NK-92 (cell line): Measurements from ENCODE around the gene RPL3.

Experiments used
- DNase-seq: peaks from one replicate; lab custom pipeline; 2025; ENCODE audit not compliant: unreplicated experiment; lab: John Stamatoyannopoulos, UW

RPL3 gene

DNA sequence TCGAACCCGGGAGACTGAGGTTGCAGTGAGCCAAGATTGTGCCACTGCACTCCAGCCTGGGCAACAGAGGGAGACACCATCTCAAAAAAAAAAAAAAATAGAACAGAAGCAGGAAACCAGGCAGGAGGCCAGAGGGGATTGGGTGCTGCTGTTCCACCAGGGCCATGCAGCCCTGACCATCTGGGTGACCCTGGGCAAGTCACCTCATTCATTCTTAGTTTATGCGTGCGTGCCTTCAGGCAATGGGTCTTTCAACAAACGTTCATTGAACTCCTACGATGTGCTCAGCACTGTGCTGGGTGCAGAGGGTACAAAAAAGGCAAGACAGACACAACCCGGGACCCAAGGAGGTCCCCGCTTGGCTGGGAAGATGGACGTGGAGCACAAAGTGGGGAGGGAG, 18.3 kb downstream of the RPL3 start:
- DNase-seq, result no peak

DNA sequence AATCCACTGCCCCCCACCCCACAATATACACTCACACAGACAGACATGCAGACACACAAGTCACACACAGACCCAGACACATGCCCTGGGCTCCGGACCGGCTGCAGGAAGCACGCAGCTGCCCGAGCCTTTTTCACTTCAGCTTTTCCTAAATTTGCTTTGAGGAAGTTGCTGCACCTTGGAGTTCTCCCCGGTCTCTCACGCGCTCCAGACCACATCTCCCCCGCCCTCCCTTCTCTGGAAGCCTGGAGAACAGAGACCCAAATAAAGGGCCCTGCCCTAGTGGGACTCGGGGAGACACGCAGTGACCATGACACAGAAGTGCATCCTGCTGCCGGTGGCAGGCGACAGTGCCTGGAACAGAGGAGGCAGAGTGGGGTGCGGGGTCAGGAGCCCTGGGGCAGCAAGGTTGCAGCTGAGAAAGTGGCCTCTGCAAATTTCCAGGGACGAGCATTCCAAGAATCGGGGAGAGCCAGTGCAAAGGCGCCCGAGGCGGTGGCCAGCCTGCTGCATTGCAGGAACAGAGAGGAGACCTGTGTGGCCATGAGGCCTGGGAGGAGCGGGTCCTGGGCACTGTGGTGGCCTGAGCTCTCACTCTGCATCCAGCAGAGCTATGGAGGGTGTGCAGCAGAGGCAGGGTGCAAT, 19.1 kb downstream of the RPL3 start:
- no peak for DNase-seq

DNA sequence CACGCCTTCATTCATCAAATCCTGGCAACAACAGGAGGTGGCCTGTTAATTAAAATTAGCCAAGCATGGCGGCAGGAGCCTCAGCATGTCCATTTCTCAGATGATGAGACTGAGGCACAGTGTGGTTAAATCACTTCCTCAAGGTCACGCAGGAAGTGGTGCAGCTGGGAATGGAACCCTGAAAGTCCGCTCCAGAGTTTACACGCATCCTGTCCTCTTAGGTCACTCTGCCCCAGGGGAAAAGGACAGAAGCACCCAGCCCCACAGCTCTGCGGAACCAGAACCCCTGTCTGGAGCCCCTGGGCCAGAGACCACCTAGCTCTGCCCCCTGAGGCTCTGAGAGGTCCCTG, 19.6 kb downstream of the RPL3 start:
- DNase-seq, result no peak

DNA sequence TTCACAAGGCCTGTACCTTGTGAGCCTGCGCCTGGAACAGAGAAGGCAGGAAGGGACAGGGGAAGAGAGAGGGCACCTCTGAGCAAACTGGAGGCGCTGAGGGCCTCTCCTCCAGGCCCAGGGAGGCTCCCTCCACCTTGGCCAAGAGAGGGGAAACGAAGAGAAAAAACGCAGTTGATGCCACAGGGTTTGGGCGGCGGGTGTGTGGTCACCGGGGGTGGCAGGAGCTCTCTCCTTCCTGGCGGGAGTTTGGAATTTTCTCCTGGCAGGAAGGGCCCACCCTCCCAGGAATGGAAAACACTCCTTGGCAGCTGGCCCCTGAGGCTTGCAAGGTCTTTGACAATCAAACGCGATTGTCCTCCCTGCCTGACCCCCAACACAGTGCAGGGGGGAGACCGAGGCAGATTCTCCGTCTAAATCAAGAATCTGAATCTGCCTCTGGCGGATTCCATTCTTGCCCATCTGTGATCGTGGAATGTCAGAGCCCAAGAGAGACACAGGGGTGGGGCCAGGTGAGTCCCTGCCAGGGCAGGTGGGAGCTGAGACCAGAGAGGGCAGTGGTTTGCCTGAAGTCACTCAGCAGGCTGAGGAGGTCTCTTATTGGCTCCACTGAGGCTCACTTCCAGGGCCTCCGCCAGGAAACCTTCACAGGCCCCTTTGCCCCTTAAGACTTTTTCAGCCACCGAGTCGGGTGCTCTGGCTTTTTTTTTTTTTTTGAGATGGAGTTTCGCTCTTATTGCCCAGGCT, 21.0 kb downstream of the RPL3 start:
- DNase-seq, result no peak

DNA sequence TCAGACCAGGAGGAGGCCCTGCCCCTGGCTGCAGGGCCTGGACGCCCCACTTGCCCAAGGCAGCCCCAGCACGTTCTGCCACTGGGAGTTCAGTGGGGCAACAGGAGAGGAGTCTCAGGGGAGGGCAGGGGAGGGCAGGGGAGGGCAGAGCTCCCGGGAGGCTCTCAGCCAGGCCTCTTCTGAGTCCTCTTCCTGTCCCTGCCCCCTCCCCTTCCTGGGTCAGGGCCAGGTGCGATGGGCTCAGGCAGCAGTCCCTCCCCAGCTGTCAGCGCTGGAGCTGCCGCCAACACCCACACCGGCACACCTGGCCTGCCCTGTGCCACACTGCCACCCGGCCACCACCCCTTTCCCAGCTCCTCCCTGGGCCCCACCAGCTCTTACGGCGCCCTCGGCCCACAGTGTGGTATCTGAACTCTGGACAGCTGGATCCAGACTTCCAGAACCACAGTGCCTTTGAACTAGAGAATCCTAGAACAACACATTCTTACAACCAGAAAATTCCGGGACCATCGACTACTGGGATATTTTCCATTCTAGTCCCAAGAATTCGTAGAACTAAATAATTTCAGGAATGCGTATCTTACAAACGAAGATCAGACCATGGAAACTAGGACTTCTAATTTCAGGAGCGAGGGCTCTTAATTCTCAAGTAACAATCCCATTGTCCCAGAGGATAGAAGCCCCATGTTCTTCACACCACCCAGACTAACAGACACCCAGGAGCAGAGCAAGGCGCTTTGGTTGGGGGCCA, 21.8 kb downstream of the RPL3 start:
- no peak for DNase-seq

DNA sequence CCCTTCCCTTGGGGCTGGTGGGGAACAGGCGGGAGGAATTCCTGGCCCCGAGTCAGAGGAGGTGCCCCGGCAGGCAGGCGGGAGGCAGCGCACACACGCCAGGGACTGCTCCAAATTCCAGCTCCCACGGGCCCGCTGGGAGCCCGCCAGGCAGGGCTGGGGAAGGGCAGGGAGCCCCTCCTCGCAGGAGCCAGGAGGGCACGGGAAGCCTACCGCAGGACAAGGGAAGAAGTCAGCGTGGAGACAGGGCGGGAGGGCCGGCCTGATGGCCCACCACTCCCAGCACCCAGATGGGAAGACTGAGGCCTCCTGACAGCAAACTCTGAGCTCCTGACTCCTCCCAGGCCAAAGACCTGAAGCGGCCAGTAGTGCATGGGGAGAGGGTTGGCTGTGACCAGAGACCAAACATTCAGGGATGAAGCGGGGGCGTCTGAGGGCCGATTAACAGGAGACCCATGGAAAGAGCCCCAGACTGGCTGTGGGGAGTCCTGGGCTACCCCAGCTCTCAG, 22.4 kb downstream of the RPL3 start:
- DNase-seq, result no peak

DNA sequence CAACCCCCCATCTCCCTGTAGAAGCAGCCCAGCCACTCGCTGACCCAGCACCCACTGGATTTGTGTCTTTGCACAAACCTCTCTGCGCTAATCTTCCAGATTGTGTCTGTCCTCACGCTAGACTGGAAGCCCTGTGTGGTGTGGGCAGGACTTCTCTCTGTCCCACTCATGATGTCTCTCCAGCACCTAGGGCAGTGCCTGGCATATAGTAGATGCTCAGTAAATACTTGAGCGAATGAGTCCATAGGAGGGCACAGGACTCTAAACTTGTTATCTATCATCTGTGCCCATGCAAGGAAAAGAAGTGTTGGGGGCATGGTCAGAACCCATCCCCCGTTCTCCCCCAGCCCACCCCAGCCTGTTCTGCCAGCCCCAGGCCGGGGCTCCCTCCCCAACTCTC, 22.9 kb downstream of the RPL3 start:
- no peak for DNase-seq

DNA sequence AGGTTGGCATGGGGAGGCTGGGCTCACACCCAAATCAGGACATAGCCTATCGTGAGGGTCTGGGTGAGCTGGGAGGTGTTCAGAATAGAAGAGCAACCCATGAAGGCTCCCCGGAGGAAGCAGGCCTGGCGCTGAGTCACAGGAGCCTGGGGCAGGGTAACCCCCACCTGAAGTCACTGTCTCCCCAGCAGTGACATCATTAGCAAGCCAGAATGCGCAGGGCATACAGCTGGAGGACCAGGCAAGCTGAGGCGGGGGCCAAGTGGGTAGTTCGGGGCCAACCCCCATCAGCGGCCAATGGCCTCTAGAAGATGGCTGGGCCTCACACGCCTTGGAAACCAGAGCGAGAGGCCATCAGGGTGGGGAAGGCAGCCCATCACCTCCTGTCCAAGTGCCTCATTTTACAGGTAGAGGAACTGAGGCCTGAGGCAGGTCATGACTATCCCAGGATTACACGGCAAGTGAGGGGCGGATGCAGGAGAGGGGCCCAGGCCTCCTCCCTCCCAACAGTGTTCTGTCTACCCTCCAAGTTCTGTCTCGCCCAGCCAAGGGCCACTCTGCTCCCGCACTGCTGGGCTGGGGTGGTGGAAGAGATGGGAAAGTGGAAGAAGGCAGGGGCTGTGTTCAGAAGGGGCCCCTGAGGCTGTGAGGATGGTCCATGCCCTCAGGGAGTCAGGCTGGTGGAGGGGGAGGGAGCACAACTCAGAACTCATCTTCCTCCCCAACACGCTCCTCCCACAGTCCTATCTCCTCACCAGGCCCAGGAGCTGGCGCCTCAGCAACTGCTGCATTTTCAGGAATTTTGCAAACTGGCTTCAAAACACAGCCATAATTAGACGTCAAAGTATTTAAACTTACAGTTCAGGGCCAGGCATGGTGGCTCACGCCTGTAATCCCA, 24.6 kb downstream of the RPL3 start:
- DNase-seq, result no peak

DNA sequence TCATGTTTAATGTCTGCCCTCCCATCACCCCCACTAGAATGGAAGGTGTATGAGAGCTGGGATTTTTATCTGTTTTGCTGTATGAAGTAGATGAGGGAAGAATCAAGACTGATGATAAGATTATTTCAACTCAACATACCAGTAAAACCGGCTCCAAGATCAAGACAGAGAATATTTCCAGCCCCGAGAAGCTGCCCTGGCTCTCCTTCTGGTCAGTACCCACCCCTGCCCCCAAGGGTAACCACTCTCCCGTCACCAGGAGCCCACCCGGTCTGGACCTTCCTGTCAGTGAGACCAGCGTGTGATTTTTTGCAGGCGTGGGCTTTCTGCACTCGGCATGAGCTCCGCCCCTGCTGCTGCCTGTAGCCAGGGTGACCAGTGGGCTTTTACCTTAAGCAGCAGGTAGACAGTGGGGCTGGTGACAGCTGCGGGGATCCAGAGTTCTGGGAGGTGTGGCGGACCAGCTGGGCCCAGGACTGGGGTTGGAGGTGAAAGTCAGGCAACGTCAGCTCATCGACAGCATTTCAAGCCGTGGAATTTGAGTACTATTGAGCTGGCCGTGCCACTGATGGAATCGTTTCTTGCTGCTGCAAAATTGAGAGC, 25.6 kb downstream of the RPL3 start:
- DNase-seq, result no peak

DNA sequence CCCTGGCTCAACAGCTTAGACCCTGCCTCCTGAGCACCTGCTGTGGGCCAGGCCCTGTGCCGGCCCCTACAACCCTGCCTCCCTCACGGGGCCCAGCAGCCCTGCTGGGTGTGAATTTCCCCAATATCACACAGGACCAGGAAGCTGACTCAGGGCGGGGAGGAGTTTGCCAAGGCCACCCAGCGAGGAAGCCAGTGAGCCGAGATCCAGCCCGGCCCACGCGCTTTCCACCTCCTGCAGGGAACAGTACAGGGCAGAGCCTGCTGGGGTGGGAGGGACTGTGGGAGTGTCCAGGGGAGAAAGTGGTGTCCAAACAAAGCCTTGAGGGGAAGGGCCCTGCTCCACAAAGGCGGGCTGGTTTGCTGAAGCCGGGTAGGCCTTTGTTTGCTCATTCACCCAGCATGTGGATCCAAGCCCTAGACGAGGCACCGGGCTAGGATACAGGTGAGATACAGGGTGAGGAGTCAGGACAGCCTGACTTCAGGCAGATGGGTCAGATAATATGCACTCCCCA, 26.8 kb downstream of the RPL3 start:
- DNase-seq, result no peak

DNA sequence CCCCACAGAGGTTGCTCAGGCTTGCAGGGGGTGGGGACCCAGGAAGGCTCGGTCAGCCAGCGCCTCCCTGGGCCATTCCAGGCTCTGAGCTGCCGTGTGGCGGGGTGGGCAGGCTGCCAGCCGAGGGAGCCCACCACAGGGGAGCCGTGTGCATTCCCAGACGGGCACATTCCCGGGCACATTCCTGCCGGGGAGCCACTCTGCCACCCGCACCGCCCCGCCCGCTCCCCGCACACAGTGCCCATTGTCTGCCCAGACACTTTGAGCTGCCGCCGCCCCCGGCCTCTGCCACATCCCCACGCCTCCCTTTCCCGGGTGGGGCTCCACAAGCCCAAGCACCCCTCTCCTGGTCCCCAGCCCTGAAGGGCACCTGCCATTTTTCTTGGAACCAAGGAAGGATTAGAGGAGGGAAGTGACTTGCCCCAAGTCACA, 27.4 kb downstream of the RPL3 start:
- no peak for DNase-seq

DNA sequence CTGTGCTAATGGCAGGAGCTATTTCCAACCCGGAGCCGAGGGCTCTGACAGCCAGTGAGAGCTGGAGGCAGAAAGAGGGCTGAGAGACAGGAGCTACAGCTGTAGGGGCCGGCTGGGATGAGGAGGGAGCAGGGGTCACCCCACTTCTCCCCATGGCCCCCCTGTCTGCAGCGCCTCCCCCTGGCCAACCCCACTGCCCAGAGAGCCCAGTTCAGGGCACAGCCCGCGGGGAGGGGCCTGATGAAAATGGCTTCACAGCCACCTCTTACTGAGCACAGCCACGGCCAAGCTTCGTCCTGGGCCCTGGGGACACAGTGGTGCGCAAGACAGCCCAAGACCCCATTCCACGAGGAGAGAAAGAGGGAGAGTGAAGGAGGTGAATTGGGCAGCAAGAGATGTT, 27.9 kb downstream of the RPL3 start:
- DNase-seq, result no peak

DNA sequence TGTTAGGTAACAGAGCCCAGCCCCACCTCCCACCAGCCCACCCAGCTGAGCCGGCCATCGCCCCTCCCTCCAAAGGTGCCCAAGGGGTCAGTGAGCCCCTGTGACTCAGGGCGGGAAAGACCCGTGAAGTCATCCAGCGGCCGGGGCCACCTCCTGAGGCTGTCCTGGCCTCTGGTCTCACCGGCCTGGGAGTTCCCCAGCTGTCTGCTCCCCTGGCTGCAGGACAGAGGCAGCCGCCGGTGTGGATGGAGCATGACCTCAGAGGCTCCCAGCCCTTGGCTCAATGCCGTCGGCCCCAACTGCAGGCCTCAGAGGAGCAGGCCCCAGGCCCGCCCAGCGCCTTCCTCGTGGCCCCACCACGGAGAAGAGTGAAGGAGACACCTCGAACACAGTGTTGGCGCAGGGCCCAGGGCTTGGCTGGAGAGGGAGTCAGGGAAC, 28.7 kb downstream of the RPL3 start:
- DNase-seq, result no peak

DNA sequence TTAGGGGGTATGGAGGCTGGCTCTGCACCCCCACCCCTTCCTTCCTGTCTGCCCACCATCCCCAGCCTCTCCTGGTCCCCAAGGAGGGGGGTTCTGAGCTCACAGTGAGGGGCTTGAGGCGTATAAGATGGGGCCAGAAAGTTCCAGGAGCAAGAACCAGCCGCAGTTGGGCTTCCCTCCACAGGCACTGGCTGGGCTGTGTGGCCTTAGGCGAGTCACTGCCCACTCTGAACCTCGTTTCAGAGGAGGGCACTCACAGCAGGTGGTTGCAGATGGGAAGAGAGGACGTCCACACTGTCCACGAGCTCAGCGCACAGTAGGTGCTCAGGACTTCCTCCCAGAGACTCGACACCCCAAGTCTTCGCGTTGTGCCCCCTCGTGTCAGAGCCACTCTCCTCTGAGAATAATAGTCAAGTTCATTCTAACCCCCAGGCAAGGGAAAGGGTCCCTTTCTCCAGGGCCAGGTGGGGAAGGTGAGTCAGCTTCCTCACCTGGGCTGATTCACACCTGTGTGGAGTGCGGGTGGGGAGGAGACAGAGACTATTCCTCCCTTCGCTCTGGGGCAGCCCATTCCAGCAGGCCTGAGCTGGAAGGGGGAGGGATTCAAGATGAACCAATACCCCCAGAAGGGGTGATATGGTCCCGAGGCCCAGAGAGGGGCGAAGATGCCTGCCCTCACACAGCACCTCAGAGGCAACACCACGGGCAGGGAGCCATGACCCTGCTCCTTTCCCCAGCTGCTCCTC, 29.3 kb downstream of the RPL3 start:
- DNase-seq, result no peak

DNA sequence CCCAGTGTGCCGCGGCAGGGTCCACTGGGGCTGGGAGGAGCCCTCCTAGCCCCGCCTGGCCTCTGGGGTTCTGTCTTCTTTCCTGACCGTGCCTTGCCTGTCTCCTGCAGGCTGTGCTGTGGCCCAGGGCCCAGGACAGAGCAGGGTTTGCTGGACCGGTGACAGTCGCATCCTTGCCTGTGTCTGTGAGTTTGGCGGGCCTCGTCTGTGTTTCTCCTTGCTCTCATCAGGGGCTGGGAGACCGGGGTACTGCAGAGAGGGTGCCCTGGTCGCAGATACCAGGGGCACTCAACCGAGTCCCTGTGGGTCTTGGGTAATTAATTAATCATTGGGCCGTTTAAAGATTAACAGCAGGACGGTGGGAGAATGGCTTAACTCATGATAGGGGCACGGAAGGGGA, 29.9 kb downstream of the RPL3 start:
- DNase-seq, result no peak

DNA sequence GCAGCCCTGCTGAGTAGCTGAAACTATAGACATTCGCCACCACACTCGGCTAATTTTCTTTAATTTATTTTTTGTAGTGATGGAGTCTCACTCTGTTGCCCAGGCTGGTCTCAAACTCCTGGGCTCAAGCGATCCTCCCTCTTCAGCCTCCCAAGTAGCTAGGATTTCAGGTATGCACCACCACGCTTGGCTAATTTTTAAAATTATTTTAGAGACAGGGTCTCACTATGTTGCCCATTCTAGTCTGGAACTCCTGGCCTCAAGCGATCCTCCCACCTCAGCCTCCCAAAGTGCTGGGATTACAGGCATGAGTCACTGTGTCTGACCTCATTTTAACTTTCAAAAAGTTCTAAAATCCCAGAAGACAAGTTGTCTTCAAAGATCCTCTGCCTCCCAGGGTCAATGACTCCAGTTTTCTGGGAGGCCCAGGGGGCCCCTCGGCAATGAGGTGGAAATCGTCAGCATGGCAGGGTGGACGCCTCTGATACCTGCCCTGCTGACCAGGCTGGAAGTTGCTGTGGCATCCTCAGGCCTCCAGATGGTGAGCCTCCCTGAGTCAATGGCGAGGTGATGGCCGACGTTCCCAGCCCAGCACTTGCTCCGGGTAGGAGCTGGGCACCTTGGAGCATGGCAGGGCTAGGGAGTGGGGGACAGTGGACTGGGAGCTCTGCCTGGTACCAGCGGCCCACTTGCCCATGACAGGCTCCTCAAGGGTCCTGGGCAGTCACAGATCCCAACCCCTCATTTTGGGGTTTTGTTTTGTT, 31.1 kb downstream of the RPL3 start:
- no peak for DNase-seq

DNA sequence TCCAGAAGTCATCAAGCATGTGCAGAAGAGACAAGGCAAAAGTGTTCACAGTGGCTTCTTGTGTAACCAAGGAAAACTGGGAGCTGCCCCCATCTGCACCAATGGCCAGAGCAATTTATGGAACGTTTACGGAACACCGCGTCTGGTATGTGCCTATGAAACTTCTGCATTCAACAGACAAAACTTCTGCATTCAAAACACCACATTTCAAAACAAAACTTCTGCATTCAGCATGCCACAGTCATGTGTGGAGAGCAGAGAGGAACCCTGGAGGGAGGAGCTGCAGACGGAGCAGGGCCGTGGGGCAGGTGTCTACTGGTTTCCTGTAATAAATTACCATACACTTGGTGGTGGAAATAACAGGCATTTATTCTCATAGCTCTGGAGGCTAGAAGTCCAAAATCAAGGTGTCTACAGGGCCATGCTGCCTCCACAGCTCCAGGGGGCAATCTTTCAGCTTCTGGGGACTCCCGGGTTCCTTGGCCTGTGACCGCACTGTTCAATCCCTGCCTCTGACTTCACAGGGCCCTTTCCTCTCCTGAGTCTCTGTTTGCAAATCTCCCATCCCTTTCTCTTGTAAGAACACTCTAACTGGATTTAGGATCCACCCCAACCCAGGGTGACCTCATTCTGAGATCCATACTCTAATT, 32.2 kb downstream of the RPL3 start:
- no peak for DNase-seq

DNA sequence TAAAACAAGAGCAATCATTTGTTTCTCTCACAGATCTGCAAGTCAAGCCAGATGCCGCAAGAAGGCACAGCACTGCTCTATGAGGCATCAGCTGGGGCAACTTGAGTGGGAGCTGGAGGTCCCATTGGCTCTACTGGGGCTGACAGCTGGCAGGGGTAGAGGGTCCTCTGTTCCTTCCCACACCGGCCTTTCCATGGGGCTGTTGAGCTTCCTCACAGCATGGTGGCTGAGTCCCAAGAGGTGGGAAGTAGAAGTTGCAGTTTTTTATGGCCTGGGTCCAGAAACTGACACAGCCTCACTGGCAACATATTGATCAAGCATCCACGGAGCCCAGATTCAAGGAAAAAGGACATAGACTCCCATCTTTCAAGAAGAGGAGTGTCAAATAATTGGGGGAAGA, 34.4 kb downstream of the RPL3 start:
- DNase-seq, result no peak
